Ishikawa (cell line): Measurements from ENCODE around the gene TTC39A.

Experiments used
- CEBPB ChIP-seq: IDR thresholded peaks from 2 replicates; pipeline ENCODE4 v1.6.1; 2012
- CREB1 ChIP-seq: IDR thresholded peaks from 2 replicates; pipeline ENCODE4 v1.6.1; 2012; ENCODE audit warnings: low read depth
- EGR1 ChIP-seq: IDR thresholded peaks from 2 replicates; pipeline ENCODE4 v1.6.1; 2012
- EP300 ChIP-seq: IDR thresholded peaks from 2 replicates; pipeline ENCODE4 v1.6.1; 2012; ENCODE audit warnings: borderline replicate concordance
- FOXM1 ChIP-seq: IDR thresholded peaks from 2 replicates; pipeline ENCODE4 v1.6.1; 2012; ENCODE audit warnings: low read depth, borderline replicate concordance
- NFIC ChIP-seq: IDR thresholded peaks from 2 replicates; pipeline ENCODE4 v1.6.1; 2012
- RAD21 ChIP-seq: IDR thresholded peaks from 2 replicates; pipeline ENCODE4 v1.6.1; 2012; ENCODE audit warnings: low read depth
- TAF1 ChIP-seq: IDR thresholded peaks from 2 replicates; pipeline ENCODE4 v1.6.1; 2012; ENCODE audit warnings: low read depth, mild to moderate bottlenecking
- TCF12 ChIP-seq: IDR thresholded peaks from 2 replicates; pipeline ENCODE4 v1.6.1; 2012; ENCODE audit warnings: low read depth
- TEAD4 ChIP-seq: IDR thresholded peaks from 2 replicates; pipeline ENCODE4 v1.6.1; 2012
- YY1 ChIP-seq: IDR thresholded peaks from 2 replicates; pipeline ENCODE4 v1.6.1; 2012; ENCODE audit warnings: low read depth
- ZBTB7A ChIP-seq: IDR thresholded peaks from 2 replicates; pipeline ENCODE4 v1.6.1; 2012; ENCODE audit warnings: low read depth
- TF ChIP-seq, protein P1 (sequence below): IDR thresholded peaks from 2 replicates; pipeline ENCODE4 v1.6.1; 2012; ENCODE audit warnings: low read depth, mild to moderate bottlenecking
- TF ChIP-seq, protein P2 (sequence below): IDR thresholded peaks from 2 replicates; pipeline ENCODE4 v1.6.1; 2012
- TF ChIP-seq, protein P3 (sequence below): IDR thresholded peaks from 2 replicates; pipeline ENCODE4 v1.6.1; 2012

TTC39A gene

DNA sequence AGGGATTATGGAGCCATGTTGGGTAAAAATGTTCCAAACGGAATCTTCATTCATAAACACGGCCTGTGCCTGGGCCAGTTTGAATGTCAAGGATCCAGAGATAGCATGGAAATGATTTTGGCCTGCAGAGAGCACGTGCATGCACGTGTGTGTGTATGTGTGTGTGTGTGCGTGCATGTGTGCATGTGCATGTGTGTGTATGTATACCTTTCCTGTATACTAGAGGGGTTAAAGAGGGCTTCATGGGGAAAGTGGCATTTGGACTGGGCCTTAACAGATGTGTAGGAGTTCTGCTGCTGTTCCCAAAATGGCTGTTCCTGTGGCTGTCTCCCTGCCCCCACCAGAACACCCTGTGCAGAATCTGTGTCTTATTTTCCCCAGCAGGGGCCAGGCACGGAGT, 21.7 kb downstream of the TTC39A start:
- TF ChIP-seq NFIC, result no peak
- TF ChIP-seq, protein P1, sequence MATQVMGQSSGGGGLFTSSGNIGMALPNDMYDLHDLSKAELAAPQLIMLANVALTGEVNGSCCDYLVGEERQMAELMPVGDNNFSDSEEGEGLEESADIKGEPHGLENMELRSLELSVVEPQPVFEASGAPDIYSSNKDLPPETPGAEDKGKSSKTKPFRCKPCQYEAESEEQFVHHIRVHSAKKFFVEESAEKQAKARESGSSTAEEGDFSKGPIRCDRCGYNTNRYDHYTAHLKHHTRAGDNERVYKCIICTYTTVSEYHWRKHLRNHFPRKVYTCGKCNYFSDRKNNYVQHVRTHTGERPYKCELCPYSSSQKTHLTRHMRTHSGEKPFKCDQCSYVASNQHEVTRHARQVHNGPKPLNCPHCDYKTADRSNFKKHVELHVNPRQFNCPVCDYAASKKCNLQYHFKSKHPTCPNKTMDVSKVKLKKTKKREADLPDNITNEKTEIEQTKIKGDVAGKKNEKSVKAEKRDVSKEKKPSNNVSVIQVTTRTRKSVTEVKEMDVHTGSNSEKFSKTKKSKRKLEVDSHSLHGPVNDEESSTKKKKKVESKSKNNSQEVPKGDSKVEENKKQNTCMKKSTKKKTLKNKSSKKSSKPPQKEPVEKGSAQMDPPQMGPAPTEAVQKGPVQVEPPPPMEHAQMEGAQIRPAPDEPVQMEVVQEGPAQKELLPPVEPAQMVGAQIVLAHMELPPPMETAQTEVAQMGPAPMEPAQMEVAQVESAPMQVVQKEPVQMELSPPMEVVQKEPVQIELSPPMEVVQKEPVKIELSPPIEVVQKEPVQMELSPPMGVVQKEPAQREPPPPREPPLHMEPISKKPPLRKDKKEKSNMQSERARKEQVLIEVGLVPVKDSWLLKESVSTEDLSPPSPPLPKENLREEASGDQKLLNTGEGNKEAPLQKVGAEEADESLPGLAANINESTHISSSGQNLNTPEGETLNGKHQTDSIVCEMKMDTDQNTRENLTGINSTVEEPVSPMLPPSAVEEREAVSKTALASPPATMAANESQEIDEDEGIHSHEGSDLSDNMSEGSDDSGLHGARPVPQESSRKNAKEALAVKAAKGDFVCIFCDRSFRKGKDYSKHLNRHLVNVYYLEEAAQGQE, result no peak
- TF ChIP-seq TAF1, result no peak
- TF ChIP-seq RAD21, result no peak
- no peak for TF ChIP-seq TEAD4
- TF ChIP-seq FOXM1, result no peak
- TF ChIP-seq CEBPB, result no peak
- TF ChIP-seq ZBTB7A, result no peak
- no peak for TF ChIP-seq EGR1
- TF ChIP-seq, protein P2, sequence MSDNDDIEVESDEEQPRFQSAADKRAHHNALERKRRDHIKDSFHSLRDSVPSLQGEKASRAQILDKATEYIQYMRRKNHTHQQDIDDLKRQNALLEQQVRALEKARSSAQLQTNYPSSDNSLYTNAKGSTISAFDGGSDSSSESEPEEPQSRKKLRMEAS, result no peak
- no peak for TF ChIP-seq CREB1
- no peak for TF ChIP-seq EP300
- TF ChIP-seq, protein P3, sequence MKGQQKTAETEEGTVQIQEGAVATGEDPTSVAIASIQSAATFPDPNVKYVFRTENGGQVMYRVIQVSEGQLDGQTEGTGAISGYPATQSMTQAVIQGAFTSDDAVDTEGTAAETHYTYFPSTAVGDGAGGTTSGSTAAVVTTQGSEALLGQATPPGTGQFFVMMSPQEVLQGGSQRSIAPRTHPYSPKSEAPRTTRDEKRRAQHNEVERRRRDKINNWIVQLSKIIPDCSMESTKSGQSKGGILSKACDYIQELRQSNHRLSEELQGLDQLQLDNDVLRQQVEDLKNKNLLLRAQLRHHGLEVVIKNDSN, result no peak
- TF ChIP-seq TCF12, result no peak
- TF ChIP-seq YY1, result no peak

DNA sequence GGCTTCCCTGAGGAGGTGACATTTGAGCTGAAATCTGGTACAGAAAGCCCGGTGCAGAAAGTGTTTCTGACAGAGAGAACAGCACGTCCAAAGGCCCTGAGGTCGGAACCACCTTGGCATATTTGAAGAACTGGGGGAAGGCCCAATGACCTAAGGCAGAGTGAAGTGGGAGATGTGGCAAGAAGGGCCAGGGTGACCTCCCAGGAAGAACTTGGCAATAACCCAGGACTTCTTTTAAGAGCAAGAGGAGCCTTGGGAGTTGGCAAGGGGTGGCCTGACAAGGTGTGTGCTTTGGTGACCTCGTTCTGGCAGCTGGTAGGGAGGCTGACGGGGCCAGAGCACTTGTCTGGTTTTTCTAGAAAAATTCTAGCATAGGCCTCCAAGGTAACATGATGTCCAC, 23.4 kb downstream of the TTC39A start:
- no peak for TF ChIP-seq EGR1
- no peak for TF ChIP-seq NFIC
- no peak for TF ChIP-seq FOXM1
- no peak for TF ChIP-seq CEBPB
- TF ChIP-seq TAF1, result no peak
- TF ChIP-seq EP300, result no peak
- TF ChIP-seq YY1, result no peak
- TF ChIP-seq ZBTB7A, result no peak
- no peak for TF ChIP-seq CREB1
- TF ChIP-seq TCF12, result no peak
- TF ChIP-seq TEAD4, result no peak

DNA sequence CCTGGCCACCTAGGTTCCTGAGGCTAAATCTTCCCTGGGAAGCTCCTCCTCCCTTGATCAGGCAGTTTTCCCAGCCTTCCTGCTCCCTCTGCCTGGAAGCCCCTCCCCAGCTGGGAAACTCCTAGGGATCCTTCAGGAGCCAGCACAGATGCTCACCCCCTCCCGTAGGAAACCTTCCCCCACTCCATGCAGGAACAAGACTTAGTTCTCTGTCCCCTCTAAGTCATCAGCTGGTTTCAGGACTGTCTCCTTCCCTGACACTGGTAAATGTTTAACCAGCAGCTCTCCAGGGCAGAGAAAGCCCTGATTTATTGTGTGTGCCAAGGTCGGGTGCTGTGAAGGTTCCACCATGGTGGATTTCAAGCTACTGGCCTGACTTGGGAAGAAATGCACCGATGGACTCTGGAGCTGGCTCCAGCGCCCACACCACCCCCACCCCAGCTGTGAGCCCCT, 25.0 kb downstream of the TTC39A start:
- TF ChIP-seq, protein P1, result no peak
- no peak for TF ChIP-seq TCF12
- TF ChIP-seq EP300, result no peak
- TF ChIP-seq ZBTB7A, result no peak
- TF ChIP-seq NFIC, result no peak
- TF ChIP-seq YY1, result no peak
- TF ChIP-seq CREB1, result no peak
- TF ChIP-seq RAD21, result no peak
- TF ChIP-seq TEAD4, result no peak
- no peak for TF ChIP-seq CEBPB
- no peak for TF ChIP-seq TAF1
- no peak for TF ChIP-seq EGR1
- TF ChIP-seq, protein P2, result no peak
- no peak for TF ChIP-seq FOXM1
- TF ChIP-seq, protein P3, result no peak

DNA sequence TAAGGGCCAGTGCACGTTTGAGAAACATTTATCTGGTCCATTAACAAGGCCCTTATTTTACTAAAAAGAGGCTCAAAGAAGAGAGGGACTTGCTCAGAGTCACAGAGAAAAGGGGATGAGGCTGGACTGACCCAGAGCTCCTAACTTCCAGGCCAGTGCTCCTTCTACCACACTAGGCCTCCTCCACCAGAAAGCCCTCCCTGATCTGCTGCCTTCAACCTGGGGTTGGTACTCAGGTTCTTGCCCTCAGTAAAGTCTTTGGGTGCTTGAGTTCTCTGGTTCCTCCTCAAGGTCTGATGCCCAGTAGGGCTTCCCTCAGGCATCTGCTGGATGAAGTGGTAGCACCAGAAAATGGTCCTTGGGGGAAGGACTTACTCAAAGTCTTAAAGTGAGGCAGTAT, 26.0 kb downstream of the TTC39A start:
- TF ChIP-seq EGR1 (no peak), RAD21 (no peak)

DNA sequence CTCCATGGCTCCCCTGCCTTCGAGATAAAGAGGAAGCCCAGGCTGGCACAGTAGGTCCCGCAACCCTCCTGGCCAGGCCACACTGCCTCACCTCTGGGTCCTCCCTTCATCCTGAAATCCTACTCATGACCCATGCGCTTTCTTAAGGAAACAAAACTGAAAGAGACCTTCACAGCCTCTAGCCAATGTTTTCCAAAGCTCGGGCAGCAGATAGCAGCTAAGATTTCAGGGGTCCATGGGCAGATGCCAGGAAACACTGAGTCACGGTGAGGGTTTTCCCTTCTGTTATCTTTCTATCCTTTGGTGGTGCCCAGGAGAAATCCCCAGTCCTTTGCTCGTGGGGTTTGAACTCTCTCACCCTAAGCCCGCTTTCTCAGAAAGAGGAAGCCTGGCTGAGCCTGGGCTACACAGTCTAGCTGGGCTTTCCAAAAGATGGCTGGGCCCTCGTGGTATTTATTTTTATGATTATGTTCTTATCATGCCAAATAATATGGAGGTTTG, 26.6 kb downstream of the TTC39A start:
- TF ChIP-seq TCF12 (no peak), NFIC (no peak), TAF1 (no peak), TEAD4 (no peak), FOXM1 (no peak), ZBTB7A (no peak), YY1 (no peak), EGR1 (no peak), CEBPB (no peak), RAD21 (no peak), EP300 (no peak)
- TF ChIP-seq, protein P3, result no peak
- TF ChIP-seq, protein P1, result no peak
- TF ChIP-seq, protein P2, result no peak
